IMR-90 (cell line): Measurements from ENCODE around the gene CXorf65. TPM values are rescaled to one million over a fixed set of nuclear protein-coding genes. Genes with fewer than 3 reads are reported as not detected.

ENCODE experiments used
- ATAC-seq: fragments of 200-7000 bp; cut with Tn5 transposase; 2 replicates; pipeline ENCODE4 v1.9.1; 2020; ENCODE audit warnings: low read depth, mild to moderate bottlenecking, moderate library complexity
- BruUV-seq: library from RNA; stranded (reverse); fragments of 400-500 nt; replicated peaks from 2 replicates; lab custom pipeline; 2021; lab: Mats Ljungman, UMichigan
- CTCF ChIA-PET: fragments of 300-600 bp; formaldehyde crosslinking; extraction: SDS; loops from one replicate; lab custom pipeline; 2021; ENCODE audit warnings: antibody characterized with exemption; lab: Yijun Ruan, JAX
- POLR2A ChIA-PET: fragments of 300-600 bp; sonication (Branson Sonifier 250); formaldehyde crosslinking; loops from one replicate; lab custom pipeline; 2022; ENCODE audit warnings: antibody characterized with exemption; ENCODE audit not compliant: unreplicated experiment; lab: Charles Lee
- DNase-seq: peaks from one replicate; pipeline ENCODE4 v3.0.0; 2013
- H2AFZ ChIP-seq: replicated peaks from 2 replicates; pipeline ENCODE3; 2013; ENCODE audit warnings: low read length, mild to moderate bottlenecking; ENCODE audit not compliant: poor library complexity
- H2AK5ac ChIP-seq: 2 replicates; pipeline ENCODE4 v1.6.1; 2013; ENCODE audit warnings: low read depth, low read length, inconsistent platforms
- H2AK9ac ChIP-seq: replicated peaks from 2 replicates; pipeline ENCODE3; 2013; ENCODE audit warnings: mild to moderate bottlenecking, low read depth, low read length, moderate library complexity; ENCODE audit not compliant: poor library complexity
- H2BK120ac ChIP-seq: 2 replicates; pipeline ENCODE4 v1.6.1; 2013; ENCODE audit warnings: low read depth, low read length, inconsistent platforms
- H2BK15ac ChIP-seq: 3 replicates; pipeline ENCODE4 v1.6.1; 2013; ENCODE audit warnings: low read depth, low read length, inconsistent platforms
- H2BK20ac ChIP-seq: 2 replicates; pipeline ENCODE4 v1.6.1; 2013; ENCODE audit warnings: low read depth, mild to moderate bottlenecking, inconsistent platforms, low read length, moderate library complexity
- H2BK5ac ChIP-seq: 2 replicates; pipeline ENCODE4 v1.6.1; 2013; ENCODE audit warnings: mild to moderate bottlenecking, low read depth, low read length, inconsistent platforms; ENCODE audit not compliant: poor library complexity, severe bottlenecking
- H3K14ac ChIP-seq: replicated peaks from 2 replicates; pipeline ENCODE4 v1.6.1; 2013; ENCODE audit warnings: low read depth, low read length, inconsistent platforms
- H3K18ac ChIP-seq: 2 replicates; pipeline ENCODE4 v1.6.1; 2013; ENCODE audit warnings: low read depth, low read length, control low read depth
- H3K23ac ChIP-seq: 2 replicates; pipeline ENCODE4 v1.6.1; 2013; ENCODE audit warnings: low read depth, low read length, inconsistent platforms
- H3K27ac ChIP-seq: 2 replicates; pipeline ENCODE4 v1.5.1; 2013; ENCODE audit warnings: mild to moderate bottlenecking, control low read depth, low read length; ENCODE audit not compliant: insufficient read depth
- H3K27me3 ChIP-seq: 2 replicates; pipeline ENCODE4 v1.6.1; 2013; ENCODE audit warnings: low read length; ENCODE audit not compliant: control insufficient read depth, insufficient read depth
- H3K36me3 ChIP-seq: 2 replicates; pipeline ENCODE4 v1.6.1; 2013; ENCODE audit warnings: low read length, mixed read lengths; ENCODE audit not compliant: control insufficient read depth, insufficient read depth
- H3K4ac ChIP-seq: 2 replicates; pipeline ENCODE4 v1.6.1; 2013; ENCODE audit warnings: low read depth, low read length, inconsistent platforms
- H3K4me1 ChIP-seq: 2 replicates; pipeline ENCODE4 v1.6.1; 2013; ENCODE audit warnings: low read length, mixed read lengths; ENCODE audit not compliant: control insufficient read depth, insufficient read depth
- H3K4me2 ChIP-seq: 2 replicates; pipeline ENCODE4 v1.6.1; 2013; ENCODE audit warnings: low read depth, mild to moderate bottlenecking, control low read depth, low read length, moderate library complexity
- H3K4me3 ChIP-seq: 2 replicates; pipeline ENCODE4 v1.5.1; 2013; ENCODE audit warnings: low read depth, mild to moderate bottlenecking, control low read depth, low read length, moderate library complexity; ENCODE audit not compliant: insufficient read depth
- H3K56ac ChIP-seq: 2 replicates; pipeline ENCODE4 v1.6.1; 2013; ENCODE audit warnings: low read length, inconsistent platforms; ENCODE audit not compliant: insufficient read depth; ENCODE audit errors: extremely low read depth
- H3K79me1 ChIP-seq, 2 experiments: 2 replicates each; pipeline ENCODE4 v1.6.1; 2013; ENCODE audit warnings: low read length in 2 of 2, inconsistent platforms in 1 of 2, low read depth in 1 of 2
- H3K9ac ChIP-seq: 2 replicates; pipeline ENCODE4 v1.6.1; 2013; ENCODE audit warnings: low read depth, low read length, control low read depth
- H3K9me1 ChIP-seq: 2 replicates; pipeline ENCODE4 v1.6.1; 2013; ENCODE audit warnings: low read length, inconsistent platforms; ENCODE audit not compliant: insufficient read depth
- H3K9me3 ChIP-seq: 2 replicates; pipeline ENCODE4 v1.6.1; 2013; ENCODE audit warnings: low read length; ENCODE audit not compliant: control insufficient read depth, insufficient read depth
- H4K20me1 ChIP-seq: 2 replicates; pipeline ENCODE4 v1.6.1; 2013; ENCODE audit warnings: low read length, inconsistent platforms; ENCODE audit not compliant: insufficient read depth
- H4K5ac ChIP-seq: 2 replicates; pipeline ENCODE4 v1.6.1; 2013; ENCODE audit warnings: mild to moderate bottlenecking, low read depth, low read length, control low read depth
- H4K8ac ChIP-seq, 2 experiments: 2 replicates each; pipeline ENCODE4 v1.6.1; 2013; ENCODE audit warnings: low read depth in 2 of 2, low read length in 2 of 2, control low read depth in 1 of 2, inconsistent platforms in 1 of 2
- H4K91ac ChIP-seq: 2 replicates; pipeline ENCODE4 v1.6.1; 2013; ENCODE audit warnings: low read depth, low read length, inconsistent platforms; ENCODE audit not compliant: insufficient read depth
- FOS ChIP-seq: fragments of 150-350 bp; IDR thresholded peaks from 2 replicates; pipeline ENCODE4 v1.6.1; 2016; ENCODE audit warnings: low read depth, low read length
- NFE2L2 ChIP-seq: fragments of 150-350 bp; IDR thresholded peaks from 2 replicates; pipeline ENCODE4 v1.6.1; 2016; ENCODE audit warnings: low read depth, mild to moderate bottlenecking, low read length
- WGBS, 2 experiments: methylation state at CpG; one replicate each; pipeline versions ENCODE4 v1.1.5 to v1.1.7; 2013; ENCODE audit warnings: missing lambda C conversion rate in 2 of 2; ENCODE audit not compliant: insufficient read length in 1 of 2; ENCODE audit errors: extremely low coverage in 2 of 2; 5-methylcytosine and 5-hydroxymethylcytosine counted together
- dilution Hi-C: fragments of 300-500 bp; cut with HindIII; formaldehyde crosslinking; loops from one replicate; pipeline ENCODE4 v1.14.3; 2018; ENCODE audit warnings: low sequenced_read_pairs; ENCODE audit not compliant: unreplicated experiment
- in situ Hi-C: fragments of 300-500 bp; cut with MboI; formaldehyde crosslinking; loops from 3 replicates; pipeline ENCODE4 v1.14.3; 2019; ENCODE audit warnings: low sequenced_read_pairs, inconsistent platforms, mixed read lengths
- intact Hi-C: fragments of 100-400 bp; cut with micrococcal nuclease; formaldehyde crosslinking; loops from 2 replicates; pipeline ENCODE4 v1.10.0; 2022
- polyA plus RNA-seq, 3 experiments: library from polyadenylated mRNA; depleted of rRNA; stranded (reverse); fragments of >200 nt; gene quantifications; 2 replicates each; pipeline ENCODE4 v1.2.3, GENCODE V29; 2012; ENCODE audit warnings: low replicate concordance in 1 of 3
- total RNA-seq: library from RNA; depleted of rRNA; stranded (reverse); fragments of >200 nt; gene quantifications from 2 replicates; pipeline ENCODE4 v1.2.3, GENCODE V29; 2012

The CXorf65 gene
- total and polyA plus RNA-seq, 2 of the 4 experiments (the other 2 are of a cell fraction): not detected

DNA sequence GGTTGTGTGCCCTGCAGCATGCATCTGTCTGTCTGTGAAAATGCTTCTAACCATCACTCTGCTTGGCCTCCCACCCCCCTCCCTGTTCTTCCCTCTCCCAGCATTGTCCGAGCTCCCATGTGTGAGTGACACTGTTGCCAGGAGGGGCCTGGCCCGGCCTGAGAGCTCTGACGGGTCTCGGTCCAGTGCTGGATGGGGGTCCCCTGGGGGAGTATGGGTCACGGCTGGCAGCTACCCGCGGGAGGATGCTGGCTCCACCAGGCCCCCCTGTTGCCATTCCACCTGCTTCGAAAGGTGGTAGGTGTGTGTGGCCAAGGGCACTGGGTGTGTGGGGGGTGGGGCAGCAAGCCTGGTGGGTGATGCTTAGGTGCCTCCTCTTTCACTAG is 41.7 kb upstream of the CXorf65 start:
- peaks cover 2% of the 10 kb centered on the region; the same call in 1 of the 2 replicates for H3K4me1 ChIP-seq
- WGBS, 2 experiments: 92% methylated on average over 2 of the region's 8 CpGs; no CpG with 5 or more reads in 1 of the 2 experiments
- H2AK5ac ChIP-seq: no peak overlapping the region
- H4K20me1 ChIP-seq: no peaks in the 10 kb centered on the region
- no peak overlapping the region for H3K9ac ChIP-seq
- in situ Hi-C loops: no loop called here
- dilution Hi-C loops: no loop called here
- no peaks in the 10 kb centered on the region for H3K9me3 ChIP-seq
- CTCF ChIA-PET: no interaction called here
- no peak overlapping the region for H3K14ac ChIP-seq
- no peak overlapping the region for H3K4ac ChIP-seq
- DNase-seq (no peak), ATAC-seq (no peak)
- no peak overlapping the region for H3K56ac ChIP-seq
- H3K9me1 ChIP-seq: peaks cover 1% of the 10 kb centered on the region; the same call in 1 of the 2 replicates
- no peak overlapping the region for H4K91ac ChIP-seq
- H3K4me2 ChIP-seq: no peak overlapping the region
- H2BK5ac ChIP-seq: no peak overlapping the region
- H2BK20ac ChIP-seq: no peak overlapping the region
- H4K8ac ChIP-seq: no peak overlapping the region
- POLR2A ChIA-PET: no interaction called here
- no peaks in the 10 kb centered on the region for H3K36me3 ChIP-seq
- no peak overlapping the region for H3K18ac ChIP-seq
- H2AFZ ChIP-seq: no peak overlapping the region
- BruUV-seq: no TSS peak
- TF ChIP-seq FOS: no peak
- TF ChIP-seq NFE2L2: no peak
- H2AK9ac ChIP-seq: no peak overlapping the region
- intact Hi-C loops: no loop called here
- no peak overlapping the region for H3K27ac ChIP-seq
- no peak overlapping the region for H3K4me3 ChIP-seq
- H2BK15ac ChIP-seq: no peak overlapping the region
- no peak overlapping the region for H3K23ac ChIP-seq
- no peak overlapping the region for H2BK120ac ChIP-seq
- H3K79me1 ChIP-seq: no peaks in the 10 kb centered on the region
- H4K5ac ChIP-seq: no peak overlapping the region
- peaks cover 4% of the 10 kb centered on the region; the same call in 1 of the 2 replicates for H3K27me3 ChIP-seq
